Loucy (cell line): ENCODE measurements around the gene GPSM3.

Experiments
- EZH2phosphoT487 ChIP-seq: fragments of 200-600 bp; IDR thresholded peaks from 2 replicates; pipeline ENCODE4 v1.6.1; 2018; ENCODE audit warnings: antibody characterized with exemption, mild to moderate bottlenecking, moderate library complexity, borderline replicate concordance
- TF ChIP-seq, protein P1 (sequence below): fragments of 200-600 bp; sonication (generic); conservative IDR thresholded peaks from 2 replicates; pipeline ENCODE4 v1.5.1; 2014; ENCODE audit warnings: mild to moderate bottlenecking, antibody characterized with exemption, low read length

DNA sequence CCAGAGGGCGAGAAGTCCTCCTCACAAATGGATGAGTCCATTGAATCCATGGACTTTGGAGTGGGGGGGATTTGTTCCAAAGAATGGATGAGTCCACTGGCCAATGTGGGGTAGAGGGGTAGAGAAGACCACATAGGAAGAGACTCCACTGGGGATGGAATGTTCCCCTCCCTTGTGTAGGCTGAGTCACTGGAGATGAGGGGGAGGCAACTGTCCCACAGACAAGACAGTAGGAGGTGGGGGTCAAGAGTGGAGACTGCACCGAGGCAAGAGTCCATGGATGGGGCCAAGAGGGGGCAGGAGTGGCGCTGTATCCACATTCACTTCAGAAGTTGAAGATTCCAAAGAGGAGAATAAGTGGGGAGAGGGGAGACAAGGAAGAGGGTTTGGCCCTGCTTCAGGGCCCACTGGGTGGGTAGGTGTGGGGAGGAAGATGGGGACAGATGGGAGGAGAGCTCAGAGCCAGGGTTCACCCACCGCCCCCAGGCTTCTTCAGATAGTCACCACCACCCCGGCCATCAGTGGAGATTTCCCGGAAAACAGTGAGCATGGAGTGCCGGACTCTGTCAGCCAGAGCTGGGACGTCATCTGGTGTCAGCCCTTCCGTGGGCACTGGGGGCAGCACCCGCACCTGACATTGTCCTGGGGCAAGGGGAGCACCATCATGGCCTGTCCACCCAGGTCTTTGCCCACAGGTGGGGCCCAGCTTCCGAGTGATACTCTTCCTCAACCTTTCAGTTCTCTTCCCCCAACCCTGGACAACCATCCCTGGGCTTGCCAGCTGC, 23.4 kb downstream of the GPSM3 start:
- TF ChIP-seq, protein P1, sequence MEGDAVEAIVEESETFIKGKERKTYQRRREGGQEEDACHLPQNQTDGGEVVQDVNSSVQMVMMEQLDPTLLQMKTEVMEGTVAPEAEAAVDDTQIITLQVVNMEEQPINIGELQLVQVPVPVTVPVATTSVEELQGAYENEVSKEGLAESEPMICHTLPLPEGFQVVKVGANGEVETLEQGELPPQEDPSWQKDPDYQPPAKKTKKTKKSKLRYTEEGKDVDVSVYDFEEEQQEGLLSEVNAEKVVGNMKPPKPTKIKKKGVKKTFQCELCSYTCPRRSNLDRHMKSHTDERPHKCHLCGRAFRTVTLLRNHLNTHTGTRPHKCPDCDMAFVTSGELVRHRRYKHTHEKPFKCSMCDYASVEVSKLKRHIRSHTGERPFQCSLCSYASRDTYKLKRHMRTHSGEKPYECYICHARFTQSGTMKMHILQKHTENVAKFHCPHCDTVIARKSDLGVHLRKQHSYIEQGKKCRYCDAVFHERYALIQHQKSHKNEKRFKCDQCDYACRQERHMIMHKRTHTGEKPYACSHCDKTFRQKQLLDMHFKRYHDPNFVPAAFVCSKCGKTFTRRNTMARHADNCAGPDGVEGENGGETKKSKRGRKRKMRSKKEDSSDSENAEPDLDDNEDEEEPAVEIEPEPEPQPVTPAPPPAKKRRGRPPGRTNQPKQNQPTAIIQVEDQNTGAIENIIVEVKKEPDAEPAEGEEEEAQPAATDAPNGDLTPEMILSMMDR = no peak; the same call in 1 of the 2 replicates
- TF ChIP-seq EZH2phosphoT487 = no peak
